ENCODE results near the gene SPINK14. TPM values are rescaled to one million over a fixed set of nuclear protein-coding genes. Genes with fewer than 3 reads are reported as not detected.

The SPINK14 gene, protein sequence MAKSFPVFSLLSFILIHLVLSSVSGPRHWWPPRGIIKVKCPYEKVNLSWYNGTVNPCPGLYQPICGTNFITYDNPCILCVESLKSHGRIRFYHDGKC
- total RNA-seq: not detected

DNA sequence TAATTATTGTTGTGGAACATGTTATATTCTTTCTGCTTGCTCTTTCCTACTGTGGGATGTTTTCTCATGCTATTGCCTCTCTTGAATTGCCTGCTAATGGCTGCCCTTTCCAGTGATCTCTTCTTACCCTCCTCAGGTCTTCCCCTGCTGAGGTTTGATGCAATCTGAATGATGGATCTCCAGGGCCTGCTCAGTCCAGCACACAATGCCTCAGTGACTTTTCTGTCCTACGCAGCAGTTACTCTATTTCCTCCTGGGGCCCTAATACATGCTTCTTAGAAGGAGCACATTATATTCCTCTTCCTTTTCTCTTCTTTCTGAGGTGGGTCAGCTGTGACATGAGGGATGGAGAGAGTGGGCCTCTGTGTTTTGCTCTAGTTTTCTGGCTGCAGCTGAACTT lies at the start of gene SPINK14:
Gene SPINK14, plus strand, starts transcription at position 301 of the 400 bp plus-strand sequence. CDS start 1,187 bp downstream, outside the sequence.
- ChIA-PET POLR2A (no interaction called here), CTCF (no interaction called here)

DNA sequence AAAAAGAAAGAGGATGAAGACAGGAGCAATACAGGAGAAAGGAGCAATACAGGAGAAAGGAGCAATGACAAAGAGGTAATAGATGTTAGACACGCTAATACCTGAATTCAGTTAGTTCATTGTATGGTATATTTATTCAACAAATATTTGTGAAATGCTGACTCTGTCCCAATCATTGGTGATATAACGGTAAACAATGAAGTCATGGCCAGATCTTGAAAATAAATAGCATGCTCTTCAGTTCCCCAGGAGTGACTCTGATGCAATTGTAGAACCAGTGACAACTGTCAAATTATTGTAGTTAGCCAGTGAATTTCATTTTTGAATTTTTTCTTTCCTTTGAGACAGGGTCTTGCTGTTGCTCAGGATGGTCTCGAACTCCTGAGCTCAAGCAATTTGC lies 48.0 kb upstream of the SPINK14 start:
- POLR2A ChIA-PET: no interaction called here
- CTCF ChIA-PET: interaction anchor here (0.6 kb wide), 1 partner anchor 132 kb away, joined by 3 read pairs; no protein-coding TSS in a partner anchor

DNA sequence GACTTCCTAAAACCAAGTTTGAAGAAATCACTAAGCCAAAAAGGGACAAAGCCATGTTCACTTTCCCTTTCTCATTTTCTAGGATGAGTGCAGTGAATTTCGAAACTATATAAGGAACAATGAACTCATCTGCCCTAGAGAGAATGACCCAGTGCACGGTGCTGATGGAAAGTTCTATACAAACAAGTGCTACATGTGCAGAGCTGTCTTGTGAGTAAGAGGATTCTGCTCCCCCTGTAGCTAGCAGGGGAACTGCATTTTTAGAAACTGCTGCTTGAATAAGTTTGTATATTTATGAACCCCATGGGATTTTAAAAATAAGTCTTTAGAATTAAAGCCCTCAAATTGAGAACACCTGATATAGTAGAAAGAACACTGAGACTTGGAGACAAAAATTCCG lies 42.7 kb upstream of the SPINK14 start:
- ChIA-PET POLR2A (no interaction called here), CTCF (no interaction called here)

DNA sequence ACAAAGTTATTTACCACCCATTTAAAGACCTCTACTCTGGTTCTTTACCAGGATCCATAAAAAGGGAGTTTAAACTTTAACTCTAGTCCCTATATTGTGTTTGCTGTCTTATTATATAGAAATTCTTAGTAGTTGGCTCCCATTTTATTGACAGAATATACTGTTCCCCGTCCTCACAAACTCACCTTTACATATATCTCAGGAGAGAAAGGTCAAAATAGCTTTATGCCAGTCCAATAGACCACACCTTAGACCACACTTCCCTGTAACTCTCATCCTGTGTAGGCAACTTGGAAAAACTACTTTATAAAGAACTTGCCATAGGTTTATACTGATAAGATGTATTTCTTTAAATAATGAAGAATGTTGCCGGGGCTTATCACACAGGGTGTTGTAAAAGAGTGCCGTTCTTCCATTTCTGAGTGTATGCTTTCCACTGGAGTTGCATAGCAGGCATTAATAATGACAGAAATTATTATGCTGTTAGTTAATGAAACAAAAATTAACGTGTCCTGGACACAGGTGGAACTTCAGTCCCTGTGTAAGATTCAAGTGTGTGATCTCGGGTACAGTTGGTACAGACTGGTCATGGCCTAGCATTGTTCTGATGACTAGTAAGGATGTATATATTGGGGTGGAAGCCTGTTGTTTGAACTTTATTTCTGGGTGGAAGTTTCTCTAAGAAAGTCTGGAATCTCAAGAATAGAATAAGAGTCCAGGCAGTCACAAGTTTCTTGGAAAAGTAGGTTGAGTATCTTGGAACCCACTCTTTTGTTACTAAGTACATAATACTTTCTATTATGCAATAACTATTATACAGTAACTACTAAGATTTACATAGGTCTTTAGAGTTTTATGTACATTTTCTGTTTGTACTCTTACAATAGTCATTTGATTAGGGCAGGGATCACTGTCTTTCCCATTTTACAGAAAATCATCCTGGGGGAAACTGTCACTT lies 33.0 kb upstream of the SPINK14 start:
- CTCF ChIA-PET: no interaction called here

DNA sequence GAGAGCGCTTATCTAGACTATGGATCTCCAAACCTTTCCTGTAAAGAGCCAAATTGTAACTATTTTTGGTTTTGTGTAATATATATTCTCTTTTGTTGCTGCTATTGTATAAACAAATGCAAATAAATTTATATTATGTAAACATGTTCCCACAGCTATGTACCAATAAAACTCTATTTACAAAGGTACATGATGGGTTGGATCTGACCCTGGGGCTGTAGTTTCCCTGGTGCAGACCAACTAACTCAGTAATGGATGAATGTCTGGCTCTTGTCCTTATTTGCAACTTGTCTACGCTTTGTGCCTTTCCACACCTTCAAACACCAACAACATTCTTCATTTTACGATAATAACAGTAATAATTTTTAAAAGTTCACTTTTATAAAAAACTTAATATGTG lies 27.5 kb upstream of the SPINK14 start:
- POLR2A ChIA-PET: no interaction called here
- CTCF ChIA-PET: no interaction called here

More for the DNA sequence above, 33.0 kb upstream of the SPINK14 start:
- POLR2A ChIA-PET: no interaction called here

DNA sequence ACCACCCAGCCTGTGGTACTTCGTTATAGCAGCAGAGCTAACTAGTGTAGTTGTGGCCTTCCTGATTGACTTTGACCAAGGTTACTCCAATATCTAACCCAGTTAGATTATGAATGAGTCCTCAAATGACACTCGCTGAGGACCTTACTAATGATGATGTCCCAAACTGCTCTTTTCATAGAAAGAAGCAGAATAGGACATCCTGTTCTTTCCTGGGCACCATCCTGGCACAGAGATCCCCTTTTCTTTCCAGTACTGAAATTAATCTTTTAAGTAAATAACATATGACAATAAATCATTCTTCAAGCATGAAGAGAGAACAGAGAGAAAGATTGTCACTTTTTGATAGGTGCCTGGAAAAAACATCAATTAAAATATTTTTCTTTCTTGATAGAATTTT lies 26.7 kb upstream of the SPINK14 start:
- ChIA-PET CTCF (no interaction called here), POLR2A (no interaction called here)

DNA sequence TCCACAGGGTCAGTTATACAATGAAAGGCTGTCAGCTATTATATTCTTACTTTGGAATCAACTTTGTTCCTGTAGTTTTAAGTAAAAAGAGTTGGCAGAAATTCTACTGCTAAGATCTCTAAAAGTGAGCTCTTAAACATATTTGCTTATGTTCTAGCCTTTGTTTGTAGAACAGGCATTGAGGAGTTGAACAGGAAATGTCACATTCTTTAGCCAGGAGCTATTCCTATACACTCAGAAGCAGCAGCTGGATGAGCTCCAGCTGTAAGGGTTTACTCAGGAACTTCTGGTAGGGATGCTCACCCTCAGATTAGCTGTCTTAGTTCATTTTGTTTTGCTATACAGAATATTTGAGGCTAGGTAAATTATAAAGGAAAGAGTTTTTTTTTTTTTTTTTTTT lies 22.4 kb upstream of the SPINK14 start:
- ChIA-PET POLR2A (no interaction called here), CTCF (interaction anchor here (0.6 kb wide), 1 partner anchor 237 kb away, joined by 3 read pairs; no protein-coding TSS in a partner anchor)

DNA sequence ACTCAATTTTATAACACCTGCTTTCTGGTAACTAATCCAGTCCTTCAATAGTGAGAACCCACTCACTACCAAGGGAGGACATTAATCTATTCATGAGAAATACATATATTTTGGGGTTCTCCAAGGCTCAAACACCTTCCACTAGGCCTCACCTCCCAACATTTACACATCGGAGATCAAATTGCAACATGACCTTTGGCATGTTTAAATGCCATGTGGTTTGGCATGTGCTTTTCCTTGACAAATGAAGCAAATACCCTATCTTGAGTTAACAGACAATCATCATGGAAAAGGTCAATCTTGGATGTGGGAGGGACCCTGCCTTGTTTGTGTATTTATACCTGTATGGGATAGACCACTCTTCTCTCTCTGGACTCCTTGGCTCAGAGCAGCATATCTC lies 21.9 kb upstream of the SPINK14 start:
- POLR2A ChIA-PET: no interaction called here
- CTCF ChIA-PET: no interaction called here

DNA sequence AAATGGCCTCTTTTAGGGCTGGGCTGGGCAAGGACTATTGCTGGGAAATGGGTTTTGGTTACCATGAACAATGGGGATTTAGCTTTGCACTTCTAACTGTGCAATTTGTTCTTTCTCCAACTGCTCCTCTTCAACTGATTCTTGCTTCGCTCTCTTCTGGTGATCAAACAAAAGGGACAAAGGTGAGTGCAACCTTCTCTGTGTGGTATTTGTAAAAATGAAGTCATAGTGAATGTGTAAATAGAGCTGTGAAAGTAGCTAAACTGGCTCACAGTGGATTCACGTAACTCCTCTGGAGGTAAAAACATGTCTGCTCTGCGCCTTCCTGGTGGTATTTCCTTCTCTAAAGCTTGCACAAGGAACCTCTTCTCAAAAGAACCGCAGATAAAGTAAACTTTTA lies 20.9 kb upstream of the SPINK14 start:
- CTCF ChIA-PET: no interaction called here

DNA sequence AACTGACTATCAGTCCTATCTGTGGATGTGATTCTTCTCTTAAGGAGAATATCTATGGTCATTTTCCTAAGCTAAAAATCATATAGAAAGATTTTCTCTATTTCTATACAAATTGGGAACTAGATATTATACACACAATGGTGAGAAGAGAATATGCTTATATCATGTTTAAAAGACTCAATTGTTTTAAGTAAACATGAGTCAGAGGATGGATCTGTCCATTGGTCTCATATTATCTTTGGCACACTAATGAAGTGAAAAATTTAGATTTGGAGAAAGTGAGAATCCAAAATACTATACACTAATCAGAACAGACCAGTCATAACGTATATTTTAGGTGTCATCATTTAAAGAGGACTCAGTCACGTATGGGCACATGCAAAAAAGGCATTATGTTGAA lies 16.5 kb upstream of the SPINK14 start:
- ChIA-PET CTCF (no interaction called here), POLR2A (no interaction called here)

More for the DNA sequence above, 20.9 kb upstream of the SPINK14 start:
- POLR2A ChIA-PET: no interaction called here

DNA sequence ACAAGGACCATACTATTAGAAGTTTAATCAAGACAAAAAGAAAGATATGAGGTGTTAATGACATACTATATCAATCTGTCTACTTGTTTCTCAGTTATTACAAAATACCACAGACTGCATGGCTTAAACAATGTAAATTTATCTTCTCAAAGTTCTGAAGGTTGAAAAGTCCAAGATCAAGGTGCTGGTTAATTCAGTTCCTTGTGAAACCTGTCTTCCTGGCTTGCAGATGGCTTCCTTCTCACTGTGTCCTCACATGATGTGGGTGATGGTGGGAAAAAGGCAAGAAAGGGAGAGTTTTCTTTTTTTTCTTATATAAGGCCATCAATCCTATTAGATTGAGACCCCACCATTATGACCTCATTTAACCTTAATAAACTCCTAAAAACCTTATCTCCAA lies 15.6 kb upstream of the SPINK14 start:
- ChIA-PET POLR2A (no interaction called here), CTCF (no interaction called here)

DNA sequence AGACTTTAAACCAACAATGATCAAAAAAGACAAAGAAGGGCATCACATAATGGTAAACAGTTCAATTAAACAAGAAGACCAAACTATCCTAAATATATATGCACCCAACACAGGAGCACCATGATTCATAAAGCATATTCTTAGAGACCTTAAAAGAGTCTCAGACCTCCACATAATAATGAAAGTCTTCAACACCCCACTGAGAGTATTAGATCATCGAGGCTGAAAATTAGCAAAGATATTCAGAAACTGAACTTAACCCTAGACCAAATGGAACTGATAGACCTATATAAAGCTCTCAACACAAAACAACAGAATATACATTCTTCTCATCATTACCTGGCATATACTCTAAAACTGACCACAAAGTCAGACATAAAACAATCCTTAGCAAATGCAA lies 11.7 kb upstream of the SPINK14 start:
- ChIA-PET CTCF (no interaction called here), POLR2A (no interaction called here)

DNA sequence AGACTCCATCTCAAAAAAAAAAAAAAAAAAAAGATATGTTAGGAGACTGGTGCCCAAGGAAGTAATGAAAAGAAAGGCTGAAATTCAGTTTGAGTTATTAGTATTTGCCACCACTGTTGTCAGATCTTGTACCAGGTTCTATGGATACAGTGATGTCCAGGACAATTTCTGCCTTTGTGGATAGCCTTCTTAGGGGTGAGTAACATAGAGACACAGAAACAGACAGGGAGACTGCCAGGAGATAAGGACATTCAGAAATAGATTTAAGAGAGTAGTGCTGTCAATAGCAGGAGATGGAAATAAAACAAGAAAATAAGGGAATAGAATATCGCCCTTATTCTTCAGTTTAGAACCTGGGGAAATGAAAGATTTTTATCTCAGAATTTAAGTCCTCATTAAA lies 6.3 kb upstream of the SPINK14 start:
- CTCF ChIA-PET: no interaction called here
- POLR2A ChIA-PET: no interaction called here

DNA sequence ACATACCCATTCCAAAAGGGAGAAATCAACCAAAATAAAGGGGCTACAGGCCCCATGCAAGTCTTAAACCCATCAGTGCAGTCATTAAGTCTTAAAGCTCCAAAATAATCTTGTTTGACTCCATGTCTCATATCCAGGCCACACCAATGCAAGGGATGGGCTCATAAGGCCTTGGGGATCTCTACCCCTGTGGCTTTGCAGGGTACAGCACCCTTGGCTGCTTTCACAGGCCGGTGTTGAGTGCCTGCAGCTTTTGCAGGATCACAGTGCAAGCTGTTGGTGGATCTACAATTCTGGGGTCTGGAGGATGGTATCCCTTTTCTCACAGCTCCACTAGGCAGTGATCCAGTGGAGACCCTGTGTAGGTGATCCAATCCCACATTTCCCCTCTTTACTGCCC lies 5.0 kb upstream of the SPINK14 start:
- ChIA-PET CTCF (no interaction called here), POLR2A (no interaction called here)

DNA sequence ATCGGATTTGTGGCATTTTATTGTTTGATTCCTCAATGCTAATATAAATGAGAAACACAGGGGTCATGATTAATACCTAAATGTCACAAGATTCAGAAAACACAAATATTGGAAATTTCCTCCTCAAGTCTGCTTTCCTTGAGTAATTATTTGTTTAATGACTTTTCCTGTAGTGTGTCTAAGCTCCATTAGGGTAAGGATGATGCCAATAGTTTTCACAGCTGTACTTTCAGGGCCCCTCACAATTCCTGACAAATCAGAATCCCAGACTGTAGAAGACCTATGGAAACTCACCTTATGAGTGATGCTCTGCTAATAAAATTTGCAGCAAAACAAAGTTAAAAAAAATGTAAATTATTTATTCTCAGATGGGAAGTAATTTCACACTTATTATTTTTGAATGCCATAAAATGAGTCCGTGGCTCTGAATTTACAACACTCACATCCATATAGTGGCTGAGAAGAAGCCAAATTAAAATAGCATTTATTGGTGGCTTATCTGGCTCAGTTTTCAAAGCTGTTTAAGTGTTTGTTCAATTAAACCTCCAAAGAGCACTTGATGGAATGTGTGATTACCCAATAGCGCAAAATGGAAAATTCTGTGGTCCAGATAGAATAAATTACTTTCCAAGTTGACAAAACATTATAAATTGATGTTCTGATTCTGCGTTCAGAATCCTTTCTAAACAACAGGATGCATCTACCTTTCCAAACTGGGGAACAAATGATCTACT lies 1.6 kb upstream of the SPINK14 start:
- POLR2A ChIA-PET: no interaction called here

DNA sequence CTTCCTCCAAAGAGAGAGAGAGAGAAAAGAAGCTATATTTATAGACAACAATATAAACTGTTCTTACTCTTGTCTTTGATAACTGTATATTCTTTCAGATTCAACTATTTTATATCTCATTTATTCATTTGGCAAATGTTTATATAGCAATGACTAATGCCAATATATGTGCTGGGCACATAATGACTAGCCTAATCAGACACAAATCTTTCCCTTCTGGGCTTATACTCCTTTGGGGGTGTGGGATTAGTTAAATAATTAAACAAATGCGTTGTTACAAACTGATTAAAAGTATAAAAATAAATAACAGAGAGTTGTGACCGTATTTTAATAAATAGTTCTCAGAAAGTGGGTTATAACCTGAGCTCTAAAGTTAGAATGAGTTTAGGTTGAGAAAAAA lies 4.0 kb downstream of the SPINK14 start:
- POLR2A ChIA-PET: no interaction called here
- CTCF ChIA-PET: no interaction called here

More for the DNA sequence above, 1.6 kb upstream of the SPINK14 start:
- CTCF ChIA-PET: no interaction called here

DNA sequence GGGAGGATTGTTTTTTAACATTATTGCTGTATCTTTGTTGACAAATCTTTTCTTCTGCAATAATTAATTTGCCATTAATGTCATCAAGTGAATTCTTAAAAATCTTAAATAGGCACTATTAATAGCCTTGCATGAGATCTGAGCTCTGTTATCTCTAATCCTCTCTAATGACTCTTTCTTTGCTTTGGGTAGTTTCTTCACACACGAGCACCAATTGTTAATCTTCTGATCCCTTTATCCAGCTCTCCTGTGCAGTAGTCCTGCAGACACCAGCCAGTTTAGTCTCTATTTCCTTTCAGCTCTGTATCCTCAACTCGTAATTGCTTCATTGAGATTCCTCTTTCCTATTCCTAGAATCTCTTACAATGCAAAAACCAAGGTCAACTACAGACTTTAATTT lies 8.1 kb downstream of the SPINK14 start:
- CTCF ChIA-PET: no interaction called here
- POLR2A ChIA-PET: no interaction called here

DNA sequence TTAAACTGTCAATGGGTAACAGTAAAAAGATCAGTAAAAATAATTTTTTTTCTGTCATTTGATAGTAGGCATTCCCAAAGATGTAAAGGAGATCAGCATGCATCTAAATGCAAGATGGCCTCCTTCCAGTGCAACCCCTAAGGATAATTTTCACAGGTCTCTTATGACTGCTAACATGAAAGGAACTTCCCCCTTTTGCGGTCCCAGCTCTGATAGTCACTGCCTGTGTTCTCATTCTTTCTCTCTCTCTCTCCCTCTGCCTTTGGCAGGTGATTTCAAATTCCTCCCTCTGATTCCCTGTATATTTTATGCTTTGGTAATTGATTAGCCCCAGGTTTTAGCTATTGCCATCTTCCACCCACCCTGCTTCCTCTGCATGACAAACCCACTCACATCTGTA lies 8.9 kb downstream of the SPINK14 start:
- POLR2A ChIA-PET: no interaction called here
- CTCF ChIA-PET: no interaction called here

DNA sequence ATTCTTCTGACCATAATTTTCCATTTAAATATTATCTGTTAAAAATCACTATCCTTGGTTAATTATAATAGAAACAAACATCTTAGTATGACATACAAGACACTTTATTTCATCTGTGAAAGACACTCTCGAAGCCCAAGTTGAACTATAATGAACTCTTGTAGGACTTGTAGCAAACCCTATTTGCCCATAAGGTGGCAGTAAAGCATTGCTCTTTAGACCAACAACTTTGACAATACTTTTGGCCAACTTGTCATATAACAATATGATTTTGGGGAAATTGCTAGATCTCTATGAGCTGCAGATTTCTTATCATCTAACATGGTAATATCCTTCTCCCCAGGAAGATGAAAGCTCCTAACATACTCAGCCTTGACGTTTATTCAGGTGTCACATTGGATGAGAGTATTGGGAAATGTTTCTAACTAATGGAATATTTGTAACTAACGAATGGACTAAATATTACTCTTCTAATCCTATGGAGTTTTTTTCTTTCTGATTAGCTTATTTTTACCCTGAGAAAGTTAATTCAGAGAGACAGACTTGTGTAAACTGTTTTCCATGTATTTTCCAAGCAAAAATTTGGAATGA lies 11.0 kb downstream of the SPINK14 start:
- ChIA-PET POLR2A (no interaction called here), CTCF (interaction anchor here (0.7 to 2.3 kb wide), 4 partner anchors 196 to 551 kb away, joined by 3 to 9 read pairs (median 4); partner anchors contain the start of gene FBXO38)

DNA sequence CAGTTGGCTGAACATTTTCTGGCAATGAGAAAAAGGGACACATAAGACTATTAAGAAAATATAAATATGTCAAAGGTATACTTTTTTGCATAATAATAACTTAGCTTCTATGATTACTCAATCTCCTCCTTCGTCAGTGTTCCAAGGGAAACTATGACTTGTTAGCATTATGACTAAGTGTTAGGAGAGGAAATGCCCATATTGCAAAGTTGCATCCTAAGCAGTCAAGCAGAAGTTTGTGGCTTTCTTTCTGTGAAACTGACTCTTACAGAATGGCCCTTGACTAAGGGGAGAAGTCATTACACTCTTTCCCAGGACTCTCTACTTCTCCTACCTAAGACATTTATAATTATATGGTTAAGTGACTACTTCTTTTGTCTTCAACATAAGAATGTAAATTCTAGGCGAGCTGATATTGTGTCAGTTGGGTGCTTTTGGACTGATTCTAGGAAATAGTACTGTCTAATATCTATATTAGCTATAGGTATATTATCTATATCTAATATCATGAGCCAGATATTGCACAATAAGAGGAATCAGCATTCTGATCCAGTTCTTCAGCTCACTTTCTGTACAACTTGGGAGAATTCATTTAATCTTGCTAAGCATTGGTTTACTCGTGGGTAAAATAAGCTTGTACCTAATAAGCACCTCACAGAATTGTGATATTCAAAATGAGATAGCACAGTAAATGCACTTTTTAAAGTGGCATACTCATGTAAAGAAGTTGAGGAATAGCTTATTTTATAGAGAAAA lies 18.1 kb downstream of the SPINK14 start:
- ChIA-PET POLR2A (no interaction called here), CTCF (interaction anchor here (0.9 to 1.2 kb wide), 2 partner anchors 297 to 545 kb away, joined by 3 to 4 read pairs; no protein-coding TSS in a partner anchor)

Data from activated CD8-positive, alpha-beta memory T cell treated with anti-CD3 and anti-CD28 coated beads for 36 hours (primary cell).